Stimulated activated naive CD8-positive, alpha-beta T cell treated with anti-CD3 and anti-CD28 coated beads, Interleukin-15, Interleukin-2, amounts not matched to agents 100 U/mL and 50 U/mL, for 24 hours (primary cell): Measurements from ENCODE around the gene EIF5.
"Not testable (repeated sequence)": the region's sequence is repeated elsewhere in the genome, so short reads cannot be mapped to it uniquely, and the experiment has no call there.

Source experiments
- ATAC-seq: fragments of 150-1000 bp; cut with Tn5 transposase; one replicate; pipeline ENCODE4 v1.10.0; 2021
- DNase-seq: peaks from one replicate; pipeline ENCODE4 v3.0.0; 2021

Gene EIF5

DNA sequence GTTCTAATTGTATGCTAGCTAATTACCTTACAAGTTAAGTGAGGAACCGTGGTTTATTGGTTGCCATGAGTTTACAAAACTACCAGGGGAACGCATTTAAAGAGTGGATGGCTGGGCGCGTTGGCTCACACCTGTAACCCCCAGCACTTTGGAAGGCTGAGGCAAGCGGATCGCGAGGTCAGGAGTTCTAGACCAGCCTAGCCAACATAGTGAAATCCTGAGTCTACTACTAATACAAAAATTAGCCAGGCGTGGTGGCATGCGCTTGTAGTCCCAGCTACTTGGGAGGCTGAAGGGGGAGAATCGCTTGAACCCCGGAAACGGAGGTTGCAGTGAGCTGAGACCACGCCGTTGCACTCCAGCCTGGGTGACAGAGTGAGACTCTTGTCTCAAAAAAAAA, 2.2 kb downstream of the EIF5 start:
- DNase-seq: no peak
- no peak for ATAC-seq

DNA sequence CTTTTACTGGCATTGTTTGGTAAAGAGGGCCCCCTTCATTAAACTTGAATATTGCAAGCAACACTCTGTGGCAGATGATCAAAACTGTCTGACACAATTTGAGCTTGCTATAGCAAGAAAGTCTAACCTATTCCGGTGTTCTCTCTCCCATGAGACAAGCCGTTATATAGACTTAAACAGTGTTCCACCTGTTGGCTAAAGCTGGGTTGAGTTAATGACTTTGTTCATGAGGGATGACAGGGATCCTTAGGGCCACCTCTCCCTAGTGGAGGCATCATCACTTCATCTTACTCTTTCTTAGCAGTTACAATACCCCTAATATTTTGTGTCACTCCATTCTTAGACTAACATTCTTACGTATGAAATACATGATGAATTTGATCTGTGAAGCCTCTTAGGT, 3.8 kb downstream of the EIF5 start:
- no peak for ATAC-seq
- DNase-seq: no peak

DNA sequence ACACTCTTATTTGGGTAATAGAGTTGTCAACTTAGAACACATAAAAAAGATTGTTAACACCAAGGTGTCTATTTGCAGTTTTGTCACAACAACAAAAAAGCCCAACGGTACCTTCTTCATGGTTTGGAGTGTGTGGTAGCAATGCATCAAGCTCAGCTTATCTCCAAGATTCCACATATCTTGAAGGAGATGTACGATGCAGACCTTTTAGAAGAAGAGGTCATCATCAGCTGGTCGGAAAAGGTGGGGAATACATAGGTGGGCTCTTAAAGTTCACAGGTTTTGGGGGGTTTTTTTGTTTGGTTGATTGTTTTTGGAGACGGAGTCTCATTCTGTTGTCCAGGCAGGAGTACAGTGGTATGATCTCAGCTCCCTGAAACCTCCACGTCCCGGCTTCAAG, 5.5 kb downstream of the EIF5 start:
- no peak for DNase-seq
- no peak for ATAC-seq

DNA sequence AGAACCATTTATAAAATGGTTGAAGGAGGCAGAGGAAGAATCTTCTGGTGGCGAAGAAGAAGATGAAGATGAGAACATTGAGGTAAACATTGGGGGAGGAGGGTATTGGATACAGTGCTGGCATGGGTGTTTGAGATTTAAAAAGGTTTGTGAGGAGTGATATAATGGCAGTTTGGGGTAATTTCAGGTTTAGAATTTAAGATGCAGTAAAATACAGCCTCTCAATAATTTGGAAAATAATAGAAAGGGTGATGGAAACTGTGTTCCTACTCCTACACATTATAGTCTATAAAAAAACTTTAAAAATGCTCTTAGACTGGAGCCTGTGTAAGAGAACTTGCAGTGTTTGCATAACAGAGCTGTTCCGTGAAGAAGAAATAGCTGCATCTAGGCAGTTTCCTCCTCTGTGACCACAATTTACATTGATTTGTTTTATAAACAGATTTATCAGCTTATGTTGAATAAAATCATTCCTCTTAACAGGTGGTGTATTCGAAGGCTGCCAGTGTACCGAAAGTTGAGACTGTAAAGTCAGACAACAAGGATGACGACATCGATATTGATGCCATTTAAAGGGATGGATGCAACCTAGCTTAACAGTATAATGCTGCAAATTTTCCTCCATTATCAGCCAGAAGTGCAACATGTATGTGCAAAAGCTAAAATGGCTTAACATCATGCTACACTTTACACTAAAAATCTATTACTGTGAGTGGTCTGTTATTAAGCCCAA, 6.6 kb downstream of the EIF5 start:
- ATAC-seq (no peak), DNase-seq (no peak)

DNA sequence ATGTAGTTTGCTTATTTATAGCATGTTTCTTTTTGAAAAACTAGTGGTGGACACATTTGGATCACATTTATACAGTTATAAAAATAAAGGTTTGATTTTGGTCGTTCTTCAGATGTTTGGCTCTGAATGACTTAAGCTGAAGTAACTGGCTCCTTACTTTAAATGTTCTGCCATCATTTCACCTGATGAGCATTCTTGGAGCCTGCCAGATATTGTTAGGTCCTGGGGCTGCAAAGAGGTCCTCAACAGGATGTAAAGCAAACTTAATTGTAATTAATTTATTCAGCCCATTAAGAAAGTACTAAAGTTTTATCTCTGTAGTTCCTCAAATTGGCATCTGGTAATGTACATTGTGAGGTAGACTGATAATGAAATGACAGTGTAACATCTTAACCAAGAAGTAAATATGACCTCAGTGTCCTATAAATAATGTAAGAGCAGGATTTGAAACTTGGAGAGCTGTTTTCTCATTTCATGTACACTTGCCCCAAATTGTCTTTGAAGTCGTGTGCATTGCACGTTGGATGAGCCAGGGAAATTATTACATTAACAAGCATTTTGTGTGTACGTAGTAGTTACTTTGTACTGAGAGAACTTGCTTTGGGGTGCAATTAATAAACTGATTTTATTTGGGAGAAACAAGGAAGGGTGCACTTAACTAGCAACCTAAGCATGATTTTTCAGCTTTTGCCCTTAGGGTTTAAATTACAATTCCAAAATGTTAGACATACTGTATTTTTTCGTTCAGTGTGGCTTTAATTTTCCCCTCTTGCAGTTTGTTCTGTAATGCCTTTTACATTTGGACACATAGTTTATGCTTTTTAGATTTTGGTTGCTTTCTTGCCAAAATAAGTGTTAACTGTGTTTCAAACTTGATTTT, 7.5 kb downstream of the EIF5 start:
- DNase-seq (no peak), ATAC-seq (no peak)

DNA sequence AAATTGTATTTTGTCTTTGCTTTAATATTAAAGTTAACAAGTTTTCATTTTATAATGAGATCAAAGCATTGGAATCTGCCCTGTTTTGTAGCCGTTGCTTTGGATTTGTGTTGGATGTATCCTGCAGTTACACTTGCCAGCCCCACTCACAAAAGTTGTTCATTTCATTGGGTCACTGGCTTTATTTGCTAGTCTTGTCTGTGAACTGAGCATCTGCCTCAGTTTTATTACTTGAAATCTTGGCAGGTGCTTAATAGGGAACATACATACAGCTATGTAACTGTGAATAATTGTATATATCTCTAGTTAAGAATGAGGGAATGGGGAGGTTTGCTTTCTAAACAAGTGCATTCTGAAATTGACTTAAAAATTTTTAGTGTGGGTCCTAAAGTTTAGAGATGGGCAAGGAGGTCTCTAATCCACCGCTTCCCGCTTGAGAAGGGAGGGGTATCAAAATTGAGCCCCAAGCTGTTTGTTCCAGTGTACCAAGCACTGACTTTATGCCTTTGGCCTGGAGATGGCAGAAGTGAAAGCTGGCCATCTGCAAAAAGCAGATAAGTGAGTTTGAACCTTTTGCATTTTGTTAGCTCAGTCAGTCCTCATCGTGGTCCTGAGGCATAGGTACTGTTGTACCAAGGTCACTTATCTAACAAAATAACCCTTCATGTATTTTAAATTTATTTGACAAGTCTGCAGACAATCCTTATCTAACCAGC, 9.3 kb downstream of the EIF5 start:
- no peak for DNase-seq
- ATAC-seq: no peak

DNA sequence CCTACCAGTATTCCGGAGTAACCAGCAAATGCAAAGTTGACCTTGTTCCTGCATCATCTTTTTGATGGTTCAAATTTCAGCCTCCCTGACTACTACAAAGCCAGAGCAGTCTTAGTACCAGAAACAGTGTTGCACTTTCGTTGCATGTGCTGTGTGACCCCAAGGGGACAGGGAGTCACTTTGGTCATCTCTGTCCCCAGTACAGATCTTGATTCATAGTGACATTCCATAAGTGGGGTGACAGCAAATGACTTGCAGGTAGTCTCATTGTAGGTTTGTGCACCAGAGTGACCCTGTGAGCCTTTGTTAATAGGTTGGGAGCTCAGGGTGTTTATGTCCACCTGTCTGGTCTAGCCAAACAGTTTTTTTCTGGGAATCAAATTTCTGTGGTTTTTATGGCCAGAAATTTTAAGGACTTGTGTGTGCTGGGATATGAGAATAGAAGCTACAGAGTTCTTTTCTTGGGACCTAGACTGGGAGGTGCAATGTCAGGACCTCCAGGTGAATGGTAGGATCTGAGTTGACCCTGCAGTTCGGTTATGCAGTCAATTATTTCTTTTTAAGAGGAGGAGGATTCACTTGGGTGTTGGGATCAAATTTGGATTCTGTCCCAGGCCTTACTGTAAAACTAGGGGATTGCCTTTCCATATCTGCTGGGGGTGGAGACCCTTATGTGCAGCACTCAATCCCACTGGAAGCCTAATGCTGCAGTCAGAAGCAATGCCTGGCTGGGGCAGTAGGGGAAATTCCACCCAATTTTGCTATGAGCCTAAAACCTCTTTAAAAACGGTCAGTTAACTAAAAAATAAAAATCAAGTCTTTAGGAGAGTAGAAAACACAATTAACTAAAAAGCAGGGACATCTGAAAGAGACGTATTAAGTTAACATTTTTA, 10.1 kb downstream of the EIF5 start:
- no peak for DNase-seq
- ATAC-seq: peak; percentile 5

DNA sequence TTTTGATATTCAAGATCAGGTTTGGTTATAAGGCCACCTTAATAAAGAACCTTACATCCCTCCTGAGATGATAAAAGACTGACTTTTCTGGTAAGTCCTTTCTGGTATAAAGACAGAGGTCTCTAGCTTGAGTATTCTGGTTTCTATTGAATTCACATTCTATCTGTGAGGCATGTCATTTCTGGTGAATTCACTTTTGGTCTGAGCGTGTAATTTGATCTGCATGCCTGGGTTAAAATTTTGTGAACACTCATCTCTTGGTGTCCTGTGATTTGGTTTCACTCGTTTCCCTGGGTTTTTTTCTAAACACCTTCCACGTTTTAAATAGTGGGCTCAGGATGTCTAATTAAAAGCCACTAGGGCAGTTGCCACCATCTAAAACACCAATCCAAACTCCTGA, 12.2 kb downstream of the EIF5 start:
- ATAC-seq (no peak), DNase-seq (no peak)

DNA sequence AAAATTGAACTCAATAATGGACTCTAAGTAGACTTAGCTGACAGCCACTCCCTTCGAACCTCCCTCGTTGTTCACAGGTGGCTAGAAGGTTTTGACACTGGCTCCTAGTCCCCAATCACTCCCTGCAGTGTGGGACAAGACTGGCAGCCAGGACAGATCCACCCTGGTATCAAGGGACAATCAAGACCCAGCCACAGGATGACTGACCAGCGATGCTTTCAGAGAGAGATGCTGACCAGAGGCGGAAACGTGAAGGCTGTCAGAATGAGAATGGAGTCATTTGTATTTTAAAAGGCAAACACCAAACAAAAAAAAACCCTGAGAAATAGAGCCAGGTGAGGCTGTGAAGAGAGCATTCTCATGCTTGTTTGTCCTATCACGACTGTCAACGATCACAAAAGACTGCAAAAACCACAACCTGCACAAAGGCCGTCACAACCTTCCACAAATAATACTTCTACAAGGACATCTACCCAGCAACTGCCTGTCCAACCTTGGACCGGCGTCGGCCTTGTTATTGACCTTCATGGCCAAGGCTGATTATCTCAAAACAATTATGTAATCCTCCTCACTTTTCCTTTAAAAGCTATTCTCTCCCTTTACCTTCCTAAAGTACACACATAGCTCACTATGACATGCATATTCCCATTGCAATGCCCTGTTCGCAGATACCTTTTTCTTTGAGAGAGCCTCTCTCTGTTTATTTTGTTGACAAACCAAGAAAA, 13.2 kb downstream of the EIF5 start:
- no peak for ATAC-seq
- DNase-seq: no peak

DNA sequence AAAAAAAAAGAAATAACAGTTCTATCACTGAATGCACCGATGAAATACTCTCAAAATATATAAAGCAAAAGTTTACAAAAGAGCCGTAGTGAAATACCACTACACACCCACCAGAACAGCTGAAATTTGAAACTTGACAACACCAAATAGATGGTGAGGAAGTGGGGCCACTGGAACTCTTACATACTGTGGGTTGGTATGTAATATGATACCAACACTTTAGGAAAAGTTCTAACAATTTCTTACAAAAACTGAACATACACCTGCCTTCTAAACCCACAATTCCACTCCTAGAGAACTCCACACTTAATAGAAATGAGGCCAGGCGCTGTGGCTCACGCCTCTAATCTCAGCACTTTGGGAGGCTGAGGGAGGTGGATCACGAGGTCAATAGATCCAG, 14.1 kb downstream of the EIF5 start:
- no peak for ATAC-seq
- DNase-seq: no peak

DNA sequence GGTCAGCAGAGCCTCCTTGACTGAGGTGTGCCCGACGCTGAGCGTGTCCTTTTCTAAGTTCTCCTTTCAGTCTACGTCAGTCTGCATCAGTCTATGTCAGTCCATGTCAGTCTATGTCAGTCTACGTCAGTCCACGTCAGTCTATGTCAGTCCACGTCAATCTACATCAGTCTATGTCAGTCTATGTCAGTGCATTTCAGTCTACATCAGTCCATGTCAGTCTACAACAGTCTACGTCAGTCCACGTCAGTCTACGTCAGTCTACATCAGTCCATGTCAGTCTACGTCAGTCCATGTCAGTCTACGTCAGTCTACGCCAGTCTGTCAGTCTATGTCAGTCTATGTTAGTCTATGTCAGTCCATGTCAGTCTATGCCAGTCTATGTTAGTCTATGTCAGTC, 15.9 kb downstream of the EIF5 start:
- ATAC-seq (no peak), DNase-seq (no peak)

DNA sequence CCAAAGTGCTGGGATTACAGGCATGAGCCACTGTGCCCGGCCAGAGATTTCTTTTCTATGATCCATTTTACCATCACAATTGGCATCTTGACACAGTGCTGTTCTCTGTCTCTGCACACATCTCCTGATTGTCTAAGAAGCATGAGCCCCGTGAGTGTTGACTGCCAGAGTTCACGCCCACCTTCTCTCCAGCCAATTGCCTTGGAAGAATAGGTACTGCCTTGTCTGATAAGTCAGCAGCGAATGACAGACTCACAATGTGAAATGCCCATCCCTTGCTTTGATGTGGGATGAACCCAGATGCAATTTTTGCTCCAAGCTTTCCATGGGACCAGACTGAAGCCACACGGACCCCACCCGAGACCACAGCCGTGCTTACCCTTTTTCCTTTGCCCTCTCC, 19.3 kb downstream of the EIF5 start:
- ATAC-seq: no peak
- DNase-seq: no peak

DNA sequence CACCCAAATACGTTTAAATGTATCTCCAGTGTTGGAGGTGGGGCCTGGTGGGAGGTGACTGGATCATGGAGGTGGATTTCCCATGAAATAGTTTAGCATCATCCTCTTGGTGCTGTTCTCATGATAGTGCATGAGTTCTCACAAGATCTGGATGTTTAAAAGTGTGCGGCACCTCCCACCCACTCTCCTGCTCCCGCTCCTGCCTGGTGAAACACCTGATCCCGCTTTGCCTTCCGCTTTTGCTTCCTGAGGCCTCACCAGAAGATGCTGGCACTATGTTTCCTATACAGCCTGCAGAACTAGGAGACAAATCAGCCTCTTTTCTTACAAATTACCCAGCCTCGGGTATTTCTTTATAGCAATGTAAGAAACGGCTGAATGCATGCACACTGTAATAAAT, 20.1 kb downstream of the EIF5 start:
- DNase-seq (no peak), ATAC-seq (no peak)

DNA sequence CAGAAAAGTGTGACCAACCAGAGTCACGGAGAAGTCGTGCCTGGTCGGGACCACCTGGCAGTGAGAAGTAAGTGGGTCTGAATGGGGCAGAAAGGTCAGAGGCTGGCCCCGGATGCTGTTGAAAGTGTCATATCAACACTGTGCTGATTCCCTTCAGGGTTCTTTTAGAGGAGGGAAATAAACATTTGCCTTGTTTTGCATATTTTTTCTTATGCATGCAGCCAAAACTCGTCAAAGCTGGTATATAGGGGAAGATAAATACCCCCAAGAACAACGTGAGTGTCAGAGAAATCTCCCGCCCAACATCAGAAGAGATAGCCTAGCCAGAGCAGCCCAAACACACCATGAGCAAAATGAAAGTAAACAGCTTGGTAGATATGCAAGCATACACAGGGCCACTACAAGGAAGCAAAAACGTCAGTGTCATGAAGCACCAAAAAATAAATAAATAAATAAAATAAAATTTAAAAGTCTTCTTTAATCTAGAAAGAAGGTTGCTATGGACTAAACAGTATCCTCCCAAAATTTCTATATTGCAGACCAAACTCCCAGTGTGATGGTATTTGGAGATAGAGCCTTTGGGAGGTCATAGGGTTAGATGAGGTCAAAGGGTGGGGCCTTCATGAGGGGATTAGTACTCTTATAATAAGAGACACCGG, 22.1 kb downstream of the EIF5 start:
- DNase-seq (no peak), ATAC-seq (no peak)

DNA sequence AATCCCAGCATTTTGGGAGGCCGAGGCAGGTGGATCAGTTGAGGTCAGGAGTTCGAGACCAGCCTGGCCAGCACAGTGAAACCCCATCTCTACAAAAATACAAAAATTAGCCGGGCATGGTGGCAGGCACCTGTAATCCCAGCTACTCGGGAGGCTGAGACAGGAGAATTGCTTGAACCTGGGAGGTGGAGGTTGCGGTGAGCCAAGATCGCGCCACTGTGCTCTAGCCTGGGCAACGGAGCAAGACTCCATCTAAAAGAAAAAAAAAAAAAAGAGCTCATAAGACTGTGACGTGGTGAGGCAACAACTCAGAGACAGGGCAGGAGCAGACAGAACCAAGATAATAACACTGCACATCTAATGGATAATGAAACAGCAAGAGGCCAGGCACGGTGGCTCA, 23.5 kb downstream of the EIF5 start:
- ATAC-seq, DNase-seq: not testable (repeated sequence)

DNA sequence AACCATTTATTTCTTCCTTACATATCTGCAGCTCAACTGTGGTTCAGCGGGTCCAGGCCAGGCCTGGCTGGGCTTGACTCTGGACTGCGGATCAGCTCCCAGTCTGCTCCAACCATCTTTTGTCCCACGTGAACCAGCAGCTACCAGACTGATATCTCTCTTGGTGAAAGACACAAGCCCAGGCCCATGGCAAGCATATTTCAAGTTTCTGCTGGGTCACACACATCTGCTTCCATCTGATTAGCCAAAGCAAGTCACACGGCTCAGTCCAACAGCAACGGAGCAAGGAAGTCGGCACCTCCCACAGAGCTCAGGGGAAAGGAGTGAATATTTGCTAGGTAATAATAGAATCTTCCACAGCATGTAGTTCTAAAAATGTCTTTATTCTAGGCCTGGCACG, 26.5 kb downstream of the EIF5 start:
- no peak for DNase-seq
- ATAC-seq: no peak

DNA sequence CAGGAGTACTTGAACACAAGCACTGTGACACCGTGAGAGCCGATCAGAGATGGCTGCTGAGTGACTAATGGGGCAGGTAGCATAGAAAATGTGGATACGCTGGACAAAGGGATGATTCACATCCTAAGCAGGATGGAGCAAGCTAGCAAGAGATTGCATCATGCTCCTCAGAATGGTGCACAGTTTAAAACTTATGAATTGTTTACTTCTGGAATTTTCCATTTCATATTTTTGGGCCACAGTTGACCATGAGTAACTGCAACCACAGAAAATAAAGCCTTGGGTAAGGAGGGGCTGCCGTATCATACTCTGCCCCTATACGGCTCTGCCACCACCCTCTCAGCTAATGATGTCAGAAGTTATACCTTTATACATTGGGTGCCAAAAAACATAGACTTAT, 27.8 kb downstream of the EIF5 start:
- DNase-seq (peak; percentile 17), ATAC-seq (peak; percentile 68)

DNA sequence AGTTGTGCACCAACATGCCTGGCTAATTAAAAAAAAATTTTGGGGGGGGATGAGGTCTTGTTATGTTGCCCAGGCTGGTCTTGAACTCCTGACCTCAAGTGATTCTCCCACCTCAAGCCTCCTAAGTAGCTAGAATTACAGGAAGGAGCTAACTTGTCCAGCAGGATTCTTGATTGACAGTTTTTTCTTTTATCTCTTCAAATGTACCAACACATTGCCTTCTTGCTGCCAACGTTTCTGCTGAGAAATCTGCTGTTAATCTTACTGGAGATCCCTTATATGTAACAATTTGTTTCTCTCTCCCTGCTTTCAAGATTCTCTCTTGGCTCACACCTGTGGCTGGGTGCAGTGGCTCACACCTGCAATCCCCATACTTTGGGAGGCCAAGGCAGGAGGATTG, 28.7 kb downstream of the EIF5 start:
- no peak for DNase-seq
- no peak for ATAC-seq

DNA sequence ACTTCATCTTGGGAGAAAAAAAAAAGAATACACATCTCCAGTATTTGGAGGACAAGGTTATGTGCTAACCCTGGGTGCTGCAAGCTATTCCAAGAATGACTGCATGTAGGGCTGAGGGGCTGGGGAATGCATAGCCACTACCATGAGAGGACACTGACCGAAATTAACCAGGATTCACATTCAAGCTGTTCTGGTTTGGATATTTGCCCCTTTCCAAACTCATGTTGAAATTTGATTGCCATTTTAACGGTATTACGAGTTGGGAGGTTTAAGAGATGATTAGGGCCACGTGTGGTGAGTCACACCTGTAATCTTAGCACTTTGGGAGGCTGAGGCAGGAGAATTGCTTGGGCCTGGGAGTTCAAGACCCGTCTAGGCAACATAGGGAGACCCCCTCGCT, 32.7 kb downstream of the EIF5 start:
- DNase-seq (no peak), ATAC-seq (no peak)

DNA sequence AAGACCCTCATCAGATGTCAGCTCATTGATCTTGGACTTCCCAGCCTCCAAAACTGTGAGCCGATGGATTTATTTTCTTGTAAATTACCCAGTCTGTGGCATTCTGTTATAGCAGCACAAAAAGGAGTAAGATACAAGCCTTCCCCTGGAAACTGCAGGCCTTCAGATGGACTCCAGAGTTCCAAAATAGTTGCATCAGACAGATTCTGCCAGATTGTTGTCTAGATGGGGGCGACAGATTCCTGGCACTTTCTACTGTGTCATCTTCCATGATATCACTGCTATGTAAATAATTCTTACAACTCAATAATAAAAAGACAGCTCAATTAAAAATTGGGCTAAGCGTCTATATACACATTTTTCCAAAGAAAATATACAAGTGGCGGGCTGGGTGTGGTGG, 34.0 kb downstream of the EIF5 start:
- no peak for ATAC-seq
- DNase-seq: no peak

DNA sequence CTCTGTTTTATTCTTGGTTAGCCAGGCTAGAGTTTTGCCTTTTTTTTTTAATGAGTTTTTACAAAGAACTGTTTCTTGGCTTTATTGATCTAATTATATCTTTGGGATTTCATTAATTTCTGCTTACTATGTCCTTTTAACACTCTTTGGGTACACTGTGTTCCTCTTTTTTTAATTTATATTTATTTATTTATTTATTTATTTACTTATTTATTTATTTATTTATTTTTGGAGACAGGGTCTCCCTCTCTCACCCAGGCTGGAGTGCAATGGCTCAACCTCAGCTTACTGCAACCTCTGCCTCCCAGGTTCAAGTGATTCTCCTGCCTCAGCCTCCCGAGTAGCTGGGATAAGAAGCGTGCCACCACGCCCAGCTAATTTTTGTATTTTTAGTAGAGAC, 36.0 kb downstream of the EIF5 start:
- ATAC-seq (no peak), DNase-seq (no peak)
